Parathyroid adenoma (tissue), 2 donors: ENCODE data around the gene SULT1A2.

Source experiments
- H2AFZ ChIP-seq: fragments of 300-600 bp; sonication (generic); one replicate; pipeline ENCODE4 v1.7.0; 2017; ENCODE audit warnings: antibody characterized with exemption, mild to moderate bottlenecking
- H3K27ac ChIP-seq: fragments of 300-600 bp; sonication (generic); one replicate; pipeline ENCODE4 v1.7.0; 2017
- H3K27me3 ChIP-seq: fragments of 300-600 bp; sonication (generic); one replicate; pipeline ENCODE4 v1.7.0; 2017; ENCODE audit warnings: low read length; ENCODE audit not compliant: control insufficient read depth, insufficient read depth
- H3K36me3 ChIP-seq: fragments of 300-600 bp; sonication (generic); one replicate; pipeline ENCODE4 v1.7.0; 2017; ENCODE audit warnings: low read length; ENCODE audit not compliant: control insufficient read depth, insufficient read depth
- H3K4me1 ChIP-seq: fragments of 300-600 bp; sonication (generic); one replicate; pipeline ENCODE4 v1.7.0; 2017; ENCODE audit warnings: control low read depth
- H3K4me2 ChIP-seq: fragments of 300-600 bp; sonication (generic); one replicate; pipeline ENCODE4 v1.7.0; 2017; ENCODE audit warnings: low read length
- H3K4me3 ChIP-seq: fragments of 300-600 bp; sonication (generic); one replicate; pipeline ENCODE4 v1.7.0; 2017; ENCODE audit warnings: low read depth, low read length
- H3K79me2 ChIP-seq: fragments of 300-600 bp; sonication (generic); one replicate; pipeline ENCODE4 v1.7.0; 2017; ENCODE audit warnings: control low read depth
- H3K9ac ChIP-seq: fragments of 300-600 bp; sonication (generic); one replicate; pipeline ENCODE4 v1.7.0; 2017; ENCODE audit warnings: mild to moderate bottlenecking
- H3K9me3 ChIP-seq: fragments of 300-600 bp; sonication (generic); one replicate; pipeline ENCODE4 v1.7.0; 2017; ENCODE audit warnings: low read length; ENCODE audit not compliant: control insufficient read depth
- CTCF ChIP-seq: fragments of 300-600 bp; sonication (generic); IDR thresholded peaks from one replicate; pipeline ENCODE4 v1.7.0; 2017; ENCODE audit warnings: antibody characterized with exemption, mild to moderate bottlenecking
- donor health status: primary hyperparathyroidism.

SULT1A2 gene

GRCh38 chr16:28575446-28576109 is 21.3 kb downstream of the SULT1A2 start:
- Histone ChIP-seq H3K79me2 (peaks cover 24% of the 10 kb centered on the region), H2AFZ (no peak overlapping the region), H3K27me3 (no peaks in the 10 kb centered on the region), H3K9ac (no peak overlapping the region), H3K4me3 (no peak overlapping the region), H3K36me3 (no peaks in the 10 kb centered on the region), H3K4me1 (peaks cover 23% of the 10 kb centered on the region), H3K27ac (no peak overlapping the region), H3K4me2 (no peak overlapping the region), H3K9me3 (no peaks in the 10 kb centered on the region)
- TF ChIP-seq CTCF, result no peak

- Histone ChIP-seq H3K4me2 (no peak overlapping the region), H3K4me1 (peaks cover 23% of the 10 kb centered on the region), H3K9ac (no peak overlapping the region), H3K4me3 (no peak overlapping the region), H3K27ac (no peak overlapping the region), H3K79me2 (peaks cover 26% of the 10 kb centered on the region), H3K36me3 (no peaks in the 10 kb centered on the region), H2AFZ (no peak overlapping the region), H3K9me3 (no peaks in the 10 kb centered on the region), H3K27me3 (no peaks in the 10 kb centered on the region)
- no peak for TF ChIP-seq CTCF
Measured at GRCh38 chr16:28574925-28575324, 21.9 kb downstream of the SULT1A2 start.

GRCh38 chr16:28573738-28574718 is 22.8 kb downstream of the SULT1A2 start:
- Histone ChIP-seq H3K9ac (no peak overlapping the region), H3K79me2 (peaks cover 28% of the 10 kb centered on the region), H3K4me2 (no peak overlapping the region), H3K4me1 (peaks cover 23% of the 10 kb centered on the region), H3K4me3 (no peak overlapping the region), H3K36me3 (no peaks in the 10 kb centered on the region), H3K27ac (peak overlapping the region; percentile 58), H3K9me3 (no peaks in the 10 kb centered on the region), H3K27me3 (no peaks in the 10 kb centered on the region), H2AFZ (peak overlapping the region; percentile 67)
- TF ChIP-seq CTCF, result no peak

GRCh38 chr16:28572696-28573510 is 23.9 kb downstream of the SULT1A2 start:
- Histone ChIP-seq H3K27ac (peak overlapping the region; percentile 58), H3K9ac (no peak overlapping the region)

More at GRCh38 chr16:28572696-28573510, 23.9 kb downstream of the SULT1A2 start:
- Histone ChIP-seq H3K36me3 (no peaks in the 10 kb centered on the region), H3K27me3 (no peaks in the 10 kb centered on the region), H3K4me1 (peaks cover 23% of the 10 kb centered on the region), H3K9me3 (no peaks in the 10 kb centered on the region), H3K4me2 (no peak overlapping the region), H3K79me2 (peaks cover 38% of the 10 kb centered on the region), H3K4me3 (no peak overlapping the region), H2AFZ (peak overlapping the region; percentile 17)
- no peak for TF ChIP-seq CTCF
